B cell (primary cell): ENCODE results near the gene KLF12.

Experiments used
- EZH2 ChIP-seq: IDR thresholded peaks from 2 replicates; pipeline ENCODE4 v1.6.1; 2012; ENCODE audit warnings: borderline replicate concordance, low read depth, mild to moderate bottlenecking, moderate library complexity, low read length; ENCODE audit not compliant: insufficient read depth, poor library complexity, severe bottlenecking
- TF ChIP-seq, protein P1 (sequence below): fragments of 200-600 bp; IDR thresholded peaks from one replicate; pipeline ENCODE4 v1.8.0; 2022; ENCODE audit warnings: antibody characterized with exemption, mild to moderate bottlenecking

DNA sequence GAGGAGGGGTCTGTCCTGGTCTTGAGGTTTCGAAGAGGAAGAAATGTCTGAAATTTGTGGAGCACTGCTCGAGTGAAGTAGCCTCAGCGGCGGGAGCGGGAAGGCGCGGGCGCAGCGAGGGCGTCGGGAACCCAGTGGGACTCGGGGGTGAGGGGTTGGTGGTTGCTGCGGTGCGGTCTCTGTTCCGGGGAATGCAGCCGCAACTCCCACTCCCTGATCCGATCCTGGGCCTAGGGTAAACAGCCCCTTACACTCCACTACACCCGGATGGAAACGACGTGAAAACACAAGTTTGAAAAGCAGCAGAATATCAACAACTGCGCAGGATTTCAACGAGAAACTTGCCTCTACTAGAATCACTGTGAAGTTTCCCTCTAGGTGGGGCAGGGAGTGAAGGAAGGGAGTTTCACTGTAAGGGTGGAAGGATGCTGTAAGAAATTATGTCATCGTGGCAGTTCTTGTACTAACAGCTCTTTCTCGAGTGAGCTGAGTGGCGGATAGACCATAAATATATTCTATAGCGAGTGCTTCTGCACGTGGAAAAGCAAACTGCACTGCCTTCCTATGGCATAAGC lies 2.0 kb upstream of the KLF12 start:
- TF ChIP-seq EZH2, result no peak
- TF ChIP-seq, protein P1, sequence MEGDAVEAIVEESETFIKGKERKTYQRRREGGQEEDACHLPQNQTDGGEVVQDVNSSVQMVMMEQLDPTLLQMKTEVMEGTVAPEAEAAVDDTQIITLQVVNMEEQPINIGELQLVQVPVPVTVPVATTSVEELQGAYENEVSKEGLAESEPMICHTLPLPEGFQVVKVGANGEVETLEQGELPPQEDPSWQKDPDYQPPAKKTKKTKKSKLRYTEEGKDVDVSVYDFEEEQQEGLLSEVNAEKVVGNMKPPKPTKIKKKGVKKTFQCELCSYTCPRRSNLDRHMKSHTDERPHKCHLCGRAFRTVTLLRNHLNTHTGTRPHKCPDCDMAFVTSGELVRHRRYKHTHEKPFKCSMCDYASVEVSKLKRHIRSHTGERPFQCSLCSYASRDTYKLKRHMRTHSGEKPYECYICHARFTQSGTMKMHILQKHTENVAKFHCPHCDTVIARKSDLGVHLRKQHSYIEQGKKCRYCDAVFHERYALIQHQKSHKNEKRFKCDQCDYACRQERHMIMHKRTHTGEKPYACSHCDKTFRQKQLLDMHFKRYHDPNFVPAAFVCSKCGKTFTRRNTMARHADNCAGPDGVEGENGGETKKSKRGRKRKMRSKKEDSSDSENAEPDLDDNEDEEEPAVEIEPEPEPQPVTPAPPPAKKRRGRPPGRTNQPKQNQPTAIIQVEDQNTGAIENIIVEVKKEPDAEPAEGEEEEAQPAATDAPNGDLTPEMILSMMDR, result no peak
